Measurements from ENCODE around the gene PIKFYVE.
"Not testable (repeated sequence)": the region's sequence is repeated elsewhere in the genome, so short reads cannot be mapped to it uniquely, and the experiment has no call there.

PIKFYVE gene

DNA sequence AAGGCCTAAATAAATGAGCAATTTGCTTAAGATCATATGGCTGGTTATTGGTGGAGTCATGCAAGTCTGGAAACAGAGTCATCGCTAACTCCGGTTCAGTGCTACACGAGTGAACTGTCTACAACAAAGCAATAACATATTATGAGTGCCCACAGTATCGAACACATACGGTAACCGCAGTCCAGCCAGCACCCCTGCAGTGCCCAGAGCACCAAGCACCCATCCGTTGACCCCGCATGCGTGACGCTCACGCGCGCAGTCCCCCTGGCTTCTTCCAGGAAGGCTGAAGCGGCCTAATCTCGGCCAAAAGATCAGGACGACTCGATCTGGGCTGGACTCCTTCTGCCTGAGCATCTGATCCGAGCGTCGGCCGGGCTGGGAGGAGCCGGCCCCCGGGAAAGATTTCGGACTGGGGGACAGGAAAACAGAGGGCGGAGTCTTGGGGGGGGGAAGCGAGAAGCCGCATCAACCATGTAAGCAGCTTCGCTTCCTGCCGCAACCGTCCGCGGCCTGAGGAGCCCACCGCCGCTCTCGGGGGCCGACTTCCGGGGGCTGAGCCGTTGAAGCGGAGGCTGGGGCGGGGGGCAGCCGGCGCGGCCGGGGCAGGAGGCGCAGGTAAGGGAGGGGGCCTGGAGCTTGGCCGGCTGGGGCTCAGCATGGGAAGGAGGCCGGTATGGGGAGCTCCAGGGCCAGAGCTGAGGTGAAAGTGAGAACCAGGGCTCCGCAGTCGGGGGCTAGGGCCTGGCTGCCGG lies at the start of gene PIKFYVE:
PIKFYVE (plus strand) TSS at position 455 of the 752 bp plus-strand sequence. CDS start 5,265 bp downstream, outside the sequence.
- peak; percentile 45 for DNase-seq

GRCh38 chr2:208221873-208222272 lies 44.2 kb upstream of the PIKFYVE start:
- DNase-seq, result not testable (repeated sequence)

GRCh38 chr2:208222351-208222750 lies 43.7 kb upstream of the PIKFYVE start:
- no peak for DNase-seq

GRCh38 chr2:208224802-208225201 lies 41.3 kb upstream of the PIKFYVE start:
- DNase-seq, result no peak

GRCh38 chr2:208227581-208228232 lies 38.3 kb upstream of the PIKFYVE start:
- no peak for DNase-seq

- no peak for DNase-seq
Observed at GRCh38 chr2:208228476-208228875, 37.6 kb upstream of the PIKFYVE start.

GRCh38 chr2:208234786-208235185 lies 31.3 kb upstream of the PIKFYVE start:
- DNase-seq, result no peak

DNA sequence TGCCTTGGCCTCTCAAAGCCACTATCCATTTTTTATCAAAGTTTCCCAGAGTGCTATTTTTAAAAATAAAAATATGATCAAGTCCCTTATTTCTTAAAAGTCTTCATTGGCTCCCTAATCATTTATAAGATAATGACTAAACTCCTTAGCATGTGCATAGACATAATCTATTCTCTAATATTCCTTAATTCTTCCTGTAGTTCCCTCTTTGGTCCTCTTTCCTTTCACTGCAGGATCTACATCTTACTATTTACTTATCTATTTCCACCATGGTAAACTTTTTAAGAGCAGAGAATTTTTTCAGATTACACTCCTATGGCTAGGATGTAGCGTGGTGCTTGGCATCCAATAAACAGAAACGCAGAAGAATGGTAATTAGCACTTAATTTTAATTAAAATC lies 30.2 kb upstream of the PIKFYVE start:
- DNase-seq, result no peak

DNA sequence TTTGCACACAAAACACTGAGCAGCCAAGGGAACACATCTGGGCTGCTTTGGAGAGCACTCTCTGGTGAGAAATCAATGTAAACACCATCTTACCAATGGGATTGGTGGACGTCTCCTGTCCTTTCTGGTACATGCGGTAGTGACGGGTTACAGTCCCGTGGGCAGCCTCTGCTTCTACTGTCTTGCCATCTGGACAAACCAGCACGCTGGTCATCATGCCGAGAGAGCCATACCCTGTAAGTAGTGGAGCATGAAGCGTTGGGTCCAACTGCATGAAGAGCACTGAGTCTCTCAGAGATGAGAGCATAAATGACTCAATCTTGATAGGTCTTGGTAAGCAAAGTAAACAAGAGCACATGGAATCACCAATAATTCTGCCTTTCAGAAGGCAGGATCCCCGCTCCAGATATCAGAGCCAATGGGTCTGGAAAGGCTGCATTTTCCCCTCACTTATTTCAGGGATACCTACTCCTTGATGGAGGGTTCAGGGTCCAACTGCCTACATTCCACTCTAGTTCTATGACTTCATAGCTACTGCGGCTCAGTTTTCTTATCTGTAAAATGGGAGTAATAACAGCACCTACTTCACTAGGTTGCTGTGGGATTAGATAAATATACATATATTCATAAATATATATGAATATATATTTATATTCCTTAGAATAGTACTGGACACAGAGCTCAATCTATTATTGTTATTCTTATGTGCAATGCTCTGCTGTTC lies 26.1 kb upstream of the PIKFYVE start:
- no peak for DNase-seq

- no peak for DNase-seq
Observed at GRCh38 chr2:208240619-208241209, 25.3 kb upstream of the PIKFYVE start.

DNA sequence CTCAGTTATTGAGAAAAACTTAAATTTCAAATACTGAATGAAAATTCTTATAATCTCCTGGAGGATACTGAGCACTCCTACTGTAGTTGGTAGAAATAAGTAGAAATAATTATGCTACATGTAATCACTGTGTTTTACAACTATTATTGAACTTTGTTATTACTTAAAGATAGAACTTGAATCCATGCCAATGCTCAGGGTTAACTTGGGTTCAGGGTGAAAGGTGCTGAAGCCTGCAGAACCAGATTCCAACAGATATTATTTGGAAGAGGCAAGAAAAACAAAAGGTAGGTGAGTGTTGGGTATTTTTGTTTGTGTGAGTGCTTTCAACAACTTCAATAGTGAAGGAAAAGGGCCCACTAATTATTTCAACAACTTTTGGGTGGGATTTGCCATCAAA lies 21.6 kb upstream of the PIKFYVE start:
- DNase-seq, result no peak

GRCh38 chr2:208245746-208246145 lies 20.3 kb upstream of the PIKFYVE start:
- DNase-seq, result no peak

- DNase-seq, result no peak
Observed at GRCh38 chr2:208248601-208249000, 17.5 kb upstream of the PIKFYVE start.

DNA sequence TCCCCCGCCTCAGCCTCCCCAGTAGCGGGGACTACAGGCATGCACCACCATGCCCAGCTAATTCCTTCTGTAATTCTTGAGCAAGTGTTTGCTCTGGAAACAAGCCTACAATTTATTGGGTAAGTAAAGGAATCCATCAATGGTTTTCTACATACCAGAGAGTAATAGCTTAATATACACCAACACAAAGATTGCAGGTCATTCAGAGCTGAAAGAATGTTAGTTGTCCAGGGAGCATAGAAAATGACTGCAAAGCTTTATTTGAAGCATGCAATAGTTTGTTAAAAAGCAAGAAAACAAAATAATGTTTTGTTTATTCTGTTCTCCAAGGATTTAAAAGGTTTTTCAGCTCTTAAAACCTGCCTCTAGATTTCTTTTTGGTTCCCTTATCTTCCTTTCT lies 16.8 kb upstream of the PIKFYVE start:
- DNase-seq, result no peak

DNA sequence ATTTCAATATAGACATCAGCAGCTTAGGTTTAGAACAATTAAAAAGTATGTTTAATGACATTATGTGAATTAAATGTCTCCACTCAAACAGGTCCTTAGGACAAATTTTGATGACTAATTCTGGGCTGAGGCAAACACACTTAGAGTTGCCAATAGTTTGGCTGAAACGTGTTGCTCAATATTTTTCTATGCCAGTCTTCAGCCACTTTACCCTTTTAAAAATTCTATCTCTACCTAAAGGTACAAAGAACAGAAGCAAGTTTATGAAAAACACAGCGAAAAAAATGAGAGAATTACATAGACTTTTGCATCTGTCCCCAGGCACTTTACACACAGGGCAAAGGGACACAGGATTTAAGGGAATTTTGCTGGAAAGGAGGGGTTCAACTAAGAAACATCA lies 15.7 kb upstream of the PIKFYVE start:
- DNase-seq, result no peak

GRCh38 chr2:208251098-208251497 lies 15.0 kb upstream of the PIKFYVE start:
- no peak for DNase-seq

- no peak for DNase-seq
Observed at GRCh38 chr2:208252716-208253492, 13.2 kb upstream of the PIKFYVE start.

- no peak for DNase-seq
Observed at GRCh38 chr2:208253600-208254117, 12.4 kb upstream of the PIKFYVE start.

GRCh38 chr2:208254118-208254870 lies 11.8 kb upstream of the PIKFYVE start:
- no peak for DNase-seq

DNA sequence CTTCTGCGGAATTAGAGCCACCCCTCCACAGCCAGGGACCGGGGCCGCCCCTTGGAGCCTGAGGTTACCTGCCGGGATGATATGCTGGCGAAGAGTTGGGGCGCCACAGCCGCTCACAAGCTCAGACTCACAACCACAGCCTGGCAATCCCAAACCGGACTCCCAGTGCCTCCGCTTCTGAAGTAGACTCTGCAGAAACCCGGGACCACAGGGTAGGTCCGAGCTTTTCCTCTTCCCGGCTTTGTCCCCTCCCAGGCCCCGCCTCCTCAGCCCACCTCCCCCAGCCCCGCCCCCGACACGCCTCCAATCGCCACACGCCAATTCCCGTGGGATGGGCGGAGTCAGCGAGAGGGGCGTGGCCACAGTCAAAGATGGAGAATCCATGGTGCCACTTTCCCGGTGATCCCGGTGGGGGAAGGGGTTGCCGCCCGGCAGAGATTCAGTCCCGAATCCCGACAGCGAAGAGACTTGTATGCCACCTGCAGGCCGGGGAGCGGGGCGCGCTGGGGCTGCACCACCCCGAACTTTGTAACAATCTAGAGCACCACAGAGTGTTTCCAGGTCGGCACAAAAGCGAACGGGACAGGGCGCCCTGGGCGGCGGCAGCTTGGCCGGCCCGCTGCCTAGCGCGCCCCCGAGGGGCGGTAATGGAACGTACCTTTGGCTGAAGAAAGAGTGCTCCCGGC lies 11.0 kb upstream of the PIKFYVE start, which contains the start of gene IDH1:
IDH1 (minus strand) TSS at position 201 of the 686 bp plus-strand sequence. CDS start 3,520 bp downstream, outside the sequence.
- DNase-seq, result no peak
